Neural cell (in vitro differentiated cells): ENCODE data around the gene ENO4. TPM values are rescaled to one million over a fixed set of nuclear protein-coding genes. Genes with fewer than 3 reads are reported as not detected.
A peak's percentile ranks its signal among the peaks of the same experiment; 100 is the strongest.

Experiments
- H2AFZ ChIP-seq: fragments of 200-600, 300-800 bp; sonication (generic), shearing (Covaris generic); 2 replicates; pipeline ENCODE4 v1.6.0; 2014; ENCODE audit warnings: low read depth, mild to moderate bottlenecking, antibody characterized with exemption, low read length, moderate library complexity
- H3F3A ChIP-seq: fragments of 200-600 bp; shearing (Covaris generic); 2 replicates; pipeline ENCODE4 v1.6.1; 2016; ENCODE audit warnings: mild to moderate bottlenecking, moderate library complexity, mixed read lengths, antibody characterized with exemption, low read length; ENCODE audit not compliant: insufficient read depth, poor library complexity, severe bottlenecking
- H3K27ac ChIP-seq: fragments of 200-600, 300-800 bp; sonication (generic), shearing (Covaris generic); 2 replicates; pipeline ENCODE4 v1.5.1; 2014; ENCODE audit warnings: mild to moderate bottlenecking, low read length, moderate library complexity
- H3K27me3 ChIP-seq: fragments of 300-800, 200-600 bp; sonication (generic), shearing (Covaris generic); 2 replicates; pipeline ENCODE4 v1.6.0; 2014; ENCODE audit warnings: mild to moderate bottlenecking, low read depth, low read length, moderate library complexity; ENCODE audit not compliant: insufficient read depth
- H3K36me3 ChIP-seq: fragments of 300-800, 200-600 bp; sonication (generic), shearing (Covaris generic); 2 replicates; pipeline ENCODE4 v1.5.1; 2014; ENCODE audit warnings: mild to moderate bottlenecking, antibody characterized with exemption, low read length, moderate library complexity; ENCODE audit not compliant: insufficient read depth
- H3K4me2 ChIP-seq: fragments of 300-800, 200-600 bp; sonication (generic), shearing (Covaris generic); 2 replicates; pipeline ENCODE4 v1.6.0; 2014; ENCODE audit warnings: mild to moderate bottlenecking, low read length
- H3K4me3 ChIP-seq: fragments of 300-800, 200-600 bp; sonication (generic), shearing (Covaris generic); 2 replicates; pipeline ENCODE4 v1.5.1; 2014; ENCODE audit warnings: mild to moderate bottlenecking, low read length, moderate library complexity
- H3K79me2 ChIP-seq: fragments of 200-600 bp; shearing (Covaris generic); replicated peaks from 2 replicates; pipeline ENCODE4 v1.6.0; 2014; ENCODE audit warnings: mild to moderate bottlenecking, low read length, moderate library complexity; ENCODE audit not compliant: insufficient read depth
- H3K9ac ChIP-seq: fragments of 300-800, 200-600 bp; sonication (generic), shearing (Covaris generic); 2 replicates; pipeline ENCODE4 v1.6.1; 2016; ENCODE audit warnings: mild to moderate bottlenecking, low read length, mixed read lengths
- H3K9me2 ChIP-seq: fragments of 200-600 bp; shearing (Covaris generic); 2 replicates; pipeline ENCODE4 v1.6.1; 2016; ENCODE audit warnings: mild to moderate bottlenecking, low read length, mixed read lengths; ENCODE audit not compliant: insufficient read depth
- H3K9me3 ChIP-seq: fragments of 200-600, 300-800 bp; sonication (generic), shearing (Covaris generic); 2 replicates; pipeline ENCODE4 v1.6.1; 2016; ENCODE audit warnings: mild to moderate bottlenecking, mixed run types, low read length, moderate library complexity, mixed read lengths
- H4K20me1 ChIP-seq: fragments of 200-600 bp; shearing (Covaris generic); 2 replicates; pipeline ENCODE4 v1.6.1; 2016; ENCODE audit warnings: mild to moderate bottlenecking, mixed run types; ENCODE audit not compliant: insufficient read depth
- CTCF ChIP-seq: fragments of 450-650 bp; IDR thresholded peaks from 2 replicates; pipeline ENCODE4 v1.5.1; 2014; ENCODE audit warnings: antibody characterized with exemption, mild to moderate bottlenecking, moderate library complexity; ENCODE audit not compliant: poor library complexity, severe bottlenecking
- EP300 ChIP-seq: fragments of 450-650 bp; conservative IDR thresholded peaks from 2 replicates; pipeline ENCODE4 v1.6.1; 2014; ENCODE audit warnings: antibody characterized with exemption, mild to moderate bottlenecking, moderate library complexity; ENCODE audit not compliant: poor library complexity, severe bottlenecking
- EZH2 ChIP-seq: fragments of 200-600, 300-800 bp; shearing (Covaris generic), sonication (generic); IDR thresholded peaks from 2 replicates; pipeline ENCODE4 v1.6.1; 2014; ENCODE audit warnings: antibody characterized with exemption, low read length, borderline replicate concordance, mild to moderate bottlenecking; ENCODE audit not compliant: insufficient read depth, poor library complexity, severe bottlenecking
- MXI1 ChIP-seq: fragments of 450-650 bp; conservative IDR thresholded peaks from 2 replicates; pipeline ENCODE4 v1.6.1; 2014; ENCODE audit warnings: antibody characterized with exemption, mild to moderate bottlenecking; ENCODE audit not compliant: poor library complexity, severe bottlenecking
- POLR2AphosphoS5 ChIP-seq: IDR thresholded peaks from 2 replicates; pipeline ENCODE4 v1.6.1; 2012
- RAD21 ChIP-seq: fragments of 450-650 bp; conservative IDR thresholded peaks from 2 replicates; pipeline ENCODE4 v1.6.1; 2014; ENCODE audit warnings: antibody characterized with exemption, mild to moderate bottlenecking, moderate library complexity
- REST ChIP-seq: IDR thresholded peaks from 2 replicates; pipeline ENCODE4 v1.6.1; 2012; ENCODE audit warnings: borderline replicate concordance
- SMC3 ChIP-seq: fragments of 450-650 bp; conservative IDR thresholded peaks from 2 replicates; pipeline ENCODE4 v1.6.1; 2014; ENCODE audit warnings: antibody characterized with exemption, mild to moderate bottlenecking, moderate library complexity; ENCODE audit not compliant: poor library complexity
- TAF1 ChIP-seq: IDR thresholded peaks from 2 replicates; pipeline ENCODE4 v1.6.1; 2012; ENCODE audit warnings: low read depth
- polyA plus RNA-seq: library from polyadenylated mRNA; depleted of rRNA; stranded (reverse); fragments of >200 nt; gene quantifications from 2 replicates; pipeline ENCODE4 v1.2.3, GENCODE V29; 2014

ENO4 gene
- polyA plus RNA-seq, 1 donor from 2014 or later = 0.51 TPM

GRCh38 chr10:116845823-116846222 is 3.5 kb upstream of the ENO4 start:
- Histone ChIP-seq H3K27ac (no peak overlapping the region), H3K4me3 (no peak overlapping the region), H3K9ac (no peak overlapping the region), H3K9me3 (no peaks in the 10 kb centered on the region), H3K9me2 (no peaks in the 10 kb centered on the region), H3K4me2 (no peak overlapping the region), H4K20me1 (no peaks in the 10 kb centered on the region), H3K36me3 (no peaks in the 10 kb centered on the region), H3K27me3 (no peaks in the 10 kb centered on the region), H3K79me2 (no peaks in the 10 kb centered on the region), H3F3A (peaks cover 7% of the 10 kb centered on the region), H2AFZ (no peak overlapping the region)
- no peak for TF ChIP-seq EZH2
- no peak for TF ChIP-seq RAD21
- no peak for TF ChIP-seq EP300
- TF ChIP-seq REST = no peak
- TF ChIP-seq TAF1 = no peak
- no peak for TF ChIP-seq SMC3
- no peak for TF ChIP-seq CTCF
- TF ChIP-seq POLR2AphosphoS5 = no peak

DNA sequence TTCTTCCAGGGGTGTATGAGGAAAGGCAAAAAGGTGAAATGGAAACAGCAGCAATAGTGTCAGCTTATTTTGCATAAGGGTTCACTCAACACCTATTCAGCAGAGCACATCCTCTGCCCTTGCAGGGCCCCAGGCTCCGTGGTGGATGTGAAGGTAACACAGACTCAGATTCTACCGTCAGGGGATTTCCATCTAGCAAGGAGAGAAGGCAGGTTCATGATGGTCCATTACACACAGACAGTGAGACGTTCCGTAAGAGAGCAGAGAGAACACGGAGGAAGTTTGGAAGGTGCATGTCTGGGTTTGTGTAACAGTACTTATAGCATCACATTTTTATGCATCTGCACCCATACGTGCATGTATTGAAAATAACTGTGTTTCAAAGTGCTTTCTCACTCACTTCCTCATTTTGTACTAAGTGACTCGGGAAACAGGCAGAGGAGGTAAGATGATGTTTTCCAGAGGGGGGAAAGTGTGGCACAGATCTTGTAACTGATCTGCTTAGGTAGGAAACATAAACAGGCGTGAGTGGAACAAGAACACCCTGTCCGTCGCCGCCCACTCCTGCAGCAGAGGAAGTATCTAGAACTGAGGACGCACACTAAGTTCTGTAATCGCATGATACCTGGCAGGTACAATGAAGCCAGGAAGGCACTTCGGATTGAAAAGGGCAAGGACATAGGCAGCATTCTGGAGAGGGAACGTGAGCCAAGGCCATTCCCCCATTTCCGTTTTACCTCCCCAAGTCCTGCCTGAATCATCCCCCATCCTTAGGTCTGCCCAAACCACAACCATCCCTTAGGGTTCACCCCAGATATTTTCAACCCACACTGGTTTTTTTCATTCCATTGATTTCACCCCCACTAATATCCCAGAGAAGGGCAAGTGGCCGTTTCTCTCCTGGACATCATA is 1.0 kb upstream of the ENO4 start:
- H3K27ac ChIP-seq = peak overlapping the region; percentile 97
- TF ChIP-seq CTCF (no peak), REST (no peak), POLR2AphosphoS5 (no peak), RAD21 (no peak), MXI1 (no peak), EP300 (no peak), SMC3 (no peak)
- H3K79me2 ChIP-seq = no peaks in the 10 kb centered on the region
- H4K20me1 ChIP-seq = no peaks in the 10 kb centered on the region
- no peaks in the 10 kb centered on the region for H3K9me3 ChIP-seq
- peak overlapping the region; percentile 90 for H3K4me3 ChIP-seq
- H3K9me2 ChIP-seq = no peaks in the 10 kb centered on the region
- H3F3A ChIP-seq = peaks cover 7% of the 10 kb centered on the region
- peak overlapping the region; percentile 95 for H3K4me2 ChIP-seq
- H3K27me3 ChIP-seq = no peaks in the 10 kb centered on the region
- H2AFZ ChIP-seq = peak overlapping the region; percentile 93
- H3K36me3 ChIP-seq = no peaks in the 10 kb centered on the region
- H3K9ac ChIP-seq = peak overlapping the region; percentile 94
